A549 (cell line): Measurements from ENCODE around the gene SHROOM1. TPM values are rescaled to one million over a fixed set of nuclear protein-coding genes. Genes with fewer than 3 reads are reported as not detected.

Source experiments
- ATAC-seq, 2 experiments: fragments of 200-7000 bp in 1 of 2; fragments of >200 bp in 1 of 2; cut with Nextera tagmentation in 1 of 2; cut with Tn5 transposase in 1 of 2; 3 replicates each; pipeline versions ENCODE4 v1.8.0 to v1.9.1; 2018 to 2020; ENCODE audit warnings: mild to moderate bottlenecking in 1 of 2, moderate library complexity in 1 of 2
- CTCF ChIA-PET: fragments of 300-600 bp; sonication (Branson Sonifier 250); formaldehyde crosslinking; extraction: SDS; loops from one replicate; lab custom pipeline; 2021; ENCODE audit warnings: antibody characterized with exemption, inconsistent platforms; lab: Yijun Ruan, JAX
- POLR2A ChIA-PET: fragments of 350-600 bp; formaldehyde crosslinking; extraction: SDS; loops from one replicate; lab custom pipeline; 2021; ENCODE audit warnings: antibody characterized with exemption, inconsistent platforms; lab: Yijun Ruan, JAX
- DNase-seq, 2 experiments: peaks; one replicate each; pipeline versions ENCODE4 v3.0.0 to v3.0.0-alpha.2; 2011 to 2016; ENCODE audit warnings: low read depth in 1 of 2, low spot score in 1 of 2
- FAIRE-seq: peaks from 2 replicates; lab custom pipeline; 2011; peaks lifted over from hg19 to GRCh38; lab: Jason Lieb, UNC
- H3K27ac ChIP-seq, 2 experiments: fragments of >200 bp; sonication (Bioruptor Twin); formaldehyde crosslinking; 3 replicates each; pipeline ENCODE4 v1.5.1; 2016 to 2017
- H3K4me1 ChIP-seq: fragments of >200 bp; sonication (Bioruptor Twin); formaldehyde crosslinking; 3 replicates; pipeline ENCODE4 v1.6.1; 2016
- H3K4me2 ChIP-seq: fragments of >200 bp; sonication (Bioruptor Twin); formaldehyde crosslinking; 3 replicates; pipeline ENCODE4 v1.6.1; 2016
- H3K4me3 ChIP-seq: fragments of >200 bp; sonication (Bioruptor Twin); formaldehyde crosslinking; 3 replicates; pipeline ENCODE4 v1.5.1; 2016
- H3K9me3 ChIP-seq: fragments of >200 bp; sonication (Bioruptor Twin); formaldehyde crosslinking; 3 replicates; pipeline ENCODE4 v1.6.1; 2016
- BHLHE40 ChIP-seq: IDR thresholded peaks from 2 replicates; pipeline ENCODE4 v1.6.1; 2012; ENCODE audit warnings: low read depth, low read length, inconsistent platforms
- CBX2 ChIP-seq: fragments of 200-600 bp; sonication (generic); IDR thresholded peaks from 2 replicates; pipeline ENCODE4 v1.6.1; 2016; ENCODE audit warnings: low read depth, mild to moderate bottlenecking, borderline replicate concordance
- EP300 ChIP-seq, 2 experiments: fragments of >200 bp; sonication (Bioruptor Twin); formaldehyde crosslinking; IDR thresholded peaks; 2 replicates in 1 of 2; 3 replicates in 1 of 2; pipeline ENCODE4 v1.6.1; 2016 to 2017
- HDAC2 ChIP-seq: fragments of 200-600 bp; sonication (generic); IDR thresholded peaks from 2 replicates; pipeline ENCODE4 v1.6.1; 2016
- HEYL ChIP-seq: fragments of 250-450 bp; sonication (Bioruptor Pico); IDR thresholded peaks from 2 replicates; pipeline ENCODE4 v1.8.0; 2021; ENCODE audit warnings: mild to moderate bottlenecking, moderate library complexity
- HMGXB4 ChIP-seq: fragments of 250-450 bp; sonication (Bioruptor Pico); IDR thresholded peaks from 2 replicates; pipeline ENCODE4 v1.5.0; 2021; ENCODE audit warnings: mild to moderate bottlenecking, moderate library complexity, borderline replicate concordance
- HOXB13 ChIP-seq: fragments of 250-450 bp; sonication (Bioruptor Pico); IDR thresholded peaks from 2 replicates; pipeline ENCODE4 v1.5.0; 2020; ENCODE audit warnings: low read depth, mild to moderate bottlenecking, moderate library complexity
- PHF8 ChIP-seq: fragments of 200-600 bp; sonication (generic); IDR thresholded peaks from 2 replicates; pipeline ENCODE4 v1.6.1; 2016; ENCODE audit warnings: low read depth, mild to moderate bottlenecking, antibody characterized with exemption, moderate library complexity, borderline replicate concordance
- POLR2A ChIP-seq: IDR thresholded peaks from 2 replicates; pipeline ENCODE4 v1.6.1; 2012; ENCODE audit warnings: mild to moderate bottlenecking, low read length
- POLR2AphosphoS2 ChIP-seq: conservative IDR thresholded peaks from 2 replicates; pipeline ENCODE4 v1.6.1; 2012; ENCODE audit warnings: low read length, improper control_type of control experiment, inconsistent platforms
- RARB ChIP-seq: fragments of 250-450 bp; sonication (Bioruptor Pico); IDR thresholded peaks from 2 replicates; pipeline ENCODE4 v1.8.0; 2021; ENCODE audit warnings: mild to moderate bottlenecking, moderate library complexity
- RFX5 ChIP-seq: fragments of 450-650 bp; IDR thresholded peaks from 2 replicates; pipeline ENCODE4 v1.7.1; 2014; ENCODE audit warnings: antibody characterized with exemption, mild to moderate bottlenecking, moderate library complexity
- TFCP2L1 ChIP-seq: fragments of 250-450 bp; sonication (Bioruptor Pico); IDR thresholded peaks from 2 replicates; pipeline ENCODE4 v1.5.0; 2021; ENCODE audit warnings: mild to moderate bottlenecking
- TP53 ChIP-seq: fragments of 250-450 bp; sonication (Bioruptor Pico); IDR thresholded peaks from 2 replicates; pipeline ENCODE4 v1.5.0; 2021; ENCODE audit warnings: mild to moderate bottlenecking, moderate library complexity
- ZNF302 ChIP-seq: fragments of 250-450 bp; sonication (Bioruptor Pico); IDR thresholded peaks from 2 replicates; pipeline ENCODE4 v1.9.0; 2021; ENCODE audit warnings: inconsistent platforms, mild to moderate bottlenecking, moderate library complexity
- ZSCAN20 ChIP-seq: fragments of 250-450 bp; sonication (Bioruptor Pico); IDR thresholded peaks from 2 replicates; pipeline ENCODE4 v1.8.0; 2022; ENCODE audit warnings: mild to moderate bottlenecking, moderate library complexity
- WGBS: methylation state at CpG from one replicate; pipeline ENCODE4 v1.1.6; 2017; ENCODE audit errors: missing lambda C conversion rate; 5-methylcytosine and 5-hydroxymethylcytosine counted together
- polyA plus RNA-seq, 4 experiments: library from polyadenylated mRNA; depleted of rRNA in 3 of 4; stranded (reverse); fragments of >200 nt; fragmentation: RNase III in 1 of 4; extraction: RNeasy Plus Mini Kit Qiagen cat#74134 plus additional on column Dnase treatment in 1 of 4; gene quantifications; 2 replicates in 3 of 4; 3 replicates in 1 of 4; pipeline ENCODE4 v1.2.3, GENCODE V29; 2011 to 2017

SHROOM1 gene
- polyA plus RNA-seq, 2 of the 4 experiments (the other 2 are of a cell fraction), result 4.5 to 5.4 TPM

GRCh38 chr5:132827943-132828673 is 2.3 kb downstream of the SHROOM1 start:
- ChIA-PET POLR2A (no interaction called here), CTCF (interaction anchor here (0.6 to 8.9 kb wide), 17 partner anchors 9 to 535 kb away, joined by 3 to 82 read pairs (median 8); partner anchors contain the start of genes CCNI2, GDF9, LEAP2 and UQCRQ)
- Histone ChIP-seq H3K9me3 (no peaks in the 10 kb centered on the region), H3K27ac (no peak overlapping the region), H3K4me1 (peaks cover 3% of the 10 kb centered on the region; the same call in 1 of the 3 replicates), H3K4me3 (no peak overlapping the region), H3K4me2 (no peak overlapping the region)
- no peak for FAIRE-seq
- ATAC-seq, result no peak
- 85% methylated on average over 4 of the region's 4 CpGs for WGBS
- TF ChIP-seq HOXB13 (CRISPR knock-in tag) (no peak), HDAC2 (no peak)
- no peak for DNase-seq

- Histone ChIP-seq H3K4me1 (peaks cover 3% of the 10 kb centered on the region; the same call in 1 of the 3 replicates), H3K4me3 (no peak overlapping the region), H3K4me2 (no peak overlapping the region), H3K9me3 (no peaks in the 10 kb centered on the region), H3K27ac (no peak overlapping the region)
- TF ChIP-seq EP300 (IDR thresholded peaks at IDR 0.05) (no peak), BHLHE40 (no peak), HMGXB4 (CRISPR knock-in tag) (no peak), RFX5 (no peak)
- FAIRE-seq, result no peak
- DNase-seq, result no peak
- POLR2A ChIA-PET, result interaction anchor here (0.9 kb wide), 1 partner anchor 136 kb away, joined by 4 read pairs; no protein-coding TSS in a partner anchor
- no peak for ATAC-seq
- WGBS, result 71% methylated on average over 6 of the region's 6 CpGs
- CTCF ChIA-PET, result interaction anchor here (0.9 to 4.6 kb wide), 14 partner anchors 7 to 439 kb away, joined by 3 to 69 read pairs (median 4); partner anchors contain the start of genes CCNI2, GDF9 and UQCRQ
Observed at GRCh38 chr5:132826424-132827082, 3.9 kb downstream of the SHROOM1 start.

- no peak overlapping the region for H3K4me3 ChIP-seq
- DNase-seq, result no peak
- peaks cover 3% of the 10 kb centered on the region; the same call in 1 of the 3 replicates for H3K4me1 ChIP-seq
- ChIA-PET POLR2A (interaction anchor here (0.9 kb wide), 1 partner anchor 137 kb away, joined by 4 read pairs; no protein-coding TSS in a partner anchor), CTCF (interaction anchor here (0.9 to 3.8 kb wide), 10 partner anchors 7 to 299 kb away, joined by 3 to 15 read pairs (median 4); partner anchors contain the start of gene CCNI2)
- no peak for TF ChIP-seq ZNF302 (CRISPR knock-in tag)
- TF ChIP-seq ZSCAN20, result no peak
- no peak for TF ChIP-seq TFCP2L1
- no peak for TF ChIP-seq POLR2AphosphoS2
- no peak for TF ChIP-seq HEYL (CRISPR knock-in tag)
- TF ChIP-seq HMGXB4 (CRISPR knock-in tag), result no peak
- no peak for TF ChIP-seq RARB
- no peak for TF ChIP-seq POLR2A
- no peak for TF ChIP-seq PHF8
- TF ChIP-seq CBX2, result no peak
- TF ChIP-seq TP53 (CRISPR knock-in tag), result no peak
- no peak for FAIRE-seq
- no peak overlapping the region for H3K4me2 ChIP-seq
- 94% methylated on average over 26 of the region's 43 CpGs for WGBS
- no peaks in the 10 kb centered on the region for H3K9me3 ChIP-seq
- no peak overlapping the region for H3K27ac ChIP-seq
- no peak for ATAC-seq
Observed at GRCh38 chr5:132825834-132826391, 4.5 kb downstream of the SHROOM1 start.
